GM19372 (cell line): Measurements from ENCODE around the gene FAM216A.
"Not testable (repeated sequence)": the region's sequence is repeated elsewhere in the genome, so short reads cannot be mapped to it uniquely, and the experiment has no call there.

Experiments used
- ATAC-seq: cut with Tn5 transposase; IDR thresholded peaks from one replicate; pipeline ENCODE4 v1.9.1; 2021; ENCODE audit warnings: mild to moderate bottlenecking, low read depth, moderate library complexity; ENCODE audit not compliant: unreplicated experiment

Gene FAM216A

GRCh38 chr12:110468214-110469048 lies at the start of gene FAM216A, which contains the start of gene GPN3:
Gene FAM216A (plus strand): TSS chr12:110468845. CDS start chr12:110468876, 31 bp downstream.
Gene GPN3 (minus strand): TSS chr12:110468257. CDS start chr12:110468203, 54 bp downstream.
- peak; percentile 74 for ATAC-seq

- not testable (repeated sequence) for ATAC-seq
Observed at GRCh38 chr12:110420644-110421043, 48.0 kb upstream of the FAM216A start.

DNA sequence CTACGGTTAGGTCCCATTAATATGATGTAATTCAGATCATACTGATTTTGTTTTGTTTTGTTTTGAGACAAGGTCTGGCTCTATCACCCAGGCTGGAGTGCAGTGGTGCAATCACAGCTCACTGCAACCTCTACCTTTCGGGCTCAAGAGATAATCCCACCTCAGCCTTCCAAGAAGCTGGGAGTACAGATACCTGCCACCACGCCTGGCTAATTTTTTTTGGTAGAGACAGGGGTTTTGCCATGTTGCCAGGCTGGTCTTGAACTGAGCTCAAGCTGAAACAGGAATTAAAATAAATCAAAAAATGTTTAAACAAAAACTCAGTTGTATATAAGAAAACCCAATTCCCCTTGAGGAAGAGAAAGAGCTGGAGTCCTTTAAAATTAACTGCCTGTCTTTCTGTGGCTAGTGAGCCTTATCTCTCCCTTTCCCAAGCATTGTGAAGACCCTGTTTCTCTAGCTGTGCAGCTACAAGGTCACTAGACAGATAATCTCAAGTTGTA lies 47.4 kb upstream of the FAM216A start:
- no peak for ATAC-seq

DNA sequence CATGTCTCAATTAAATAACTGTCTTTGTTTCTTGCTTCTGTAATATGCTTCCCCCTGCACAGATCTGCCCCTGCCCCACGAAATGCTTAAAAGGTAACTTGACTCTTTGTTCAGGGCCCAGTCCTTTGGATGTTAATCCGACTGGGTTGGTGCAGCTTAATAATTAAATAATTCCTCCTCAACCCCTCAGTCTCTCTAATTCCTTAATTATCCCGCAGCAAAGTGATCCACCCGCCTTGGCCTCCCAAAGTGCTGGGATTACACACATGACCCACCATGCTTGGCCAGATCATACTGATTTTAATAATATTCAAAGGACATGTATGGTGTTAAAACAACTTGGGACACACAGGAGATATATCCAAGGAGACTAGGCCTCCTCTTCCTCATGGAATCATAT lies 46.9 kb upstream of the FAM216A start:
- ATAC-seq = no peak

- no peak for ATAC-seq
Observed at GRCh38 chr12:110424237-110424636, 44.4 kb upstream of the FAM216A start.

- no peak for ATAC-seq
Observed at GRCh38 chr12:110426406-110426805, 42.2 kb upstream of the FAM216A start.

DNA sequence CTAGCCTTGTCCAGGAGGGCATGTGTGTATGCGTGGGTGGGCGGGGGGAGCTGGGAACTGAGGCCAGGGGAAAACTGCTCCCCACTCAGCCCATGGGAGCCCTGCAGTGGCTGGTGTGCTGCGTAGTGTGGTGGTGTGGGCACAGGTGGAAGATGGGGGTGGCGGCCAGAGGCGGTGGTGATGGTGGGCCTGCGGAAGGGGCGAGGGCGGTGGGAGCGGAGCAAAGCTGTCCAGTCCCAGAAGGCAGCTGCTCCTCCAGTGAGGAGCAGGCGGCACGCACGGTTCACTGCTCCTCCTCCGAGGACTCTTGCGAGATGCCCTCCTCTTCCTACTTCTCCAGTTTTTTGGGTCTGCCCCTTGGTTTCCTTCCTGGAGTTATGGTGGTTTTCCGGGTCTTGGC lies 39.0 kb upstream of the FAM216A start:
- not testable (repeated sequence) for ATAC-seq

- peak; percentile 11 for ATAC-seq
Observed at GRCh38 chr12:110431957-110432587, 36.6 kb upstream of the FAM216A start.

DNA sequence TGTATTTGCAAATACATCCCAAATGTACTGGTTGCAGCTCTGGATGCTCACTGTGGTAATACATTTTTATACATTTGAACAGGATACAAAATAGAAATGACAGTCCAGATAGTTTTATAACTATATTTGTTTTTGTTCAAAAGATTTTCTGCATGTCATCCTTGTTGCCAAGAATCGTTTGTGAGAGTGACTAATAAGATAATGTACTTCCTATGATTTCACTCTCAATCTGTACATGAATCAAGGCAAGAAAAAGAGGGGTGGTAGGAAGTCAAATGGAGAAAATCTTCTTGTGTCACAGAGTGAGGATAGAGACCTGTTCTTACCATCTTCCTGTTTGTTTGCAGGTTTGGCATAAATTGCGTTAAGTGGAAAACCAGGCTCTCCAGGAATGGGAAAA lies 32.4 kb upstream of the FAM216A start:
- ATAC-seq = no peak

GRCh38 chr12:110444455-110444854 lies 24.2 kb upstream of the FAM216A start:
- no peak for ATAC-seq

DNA sequence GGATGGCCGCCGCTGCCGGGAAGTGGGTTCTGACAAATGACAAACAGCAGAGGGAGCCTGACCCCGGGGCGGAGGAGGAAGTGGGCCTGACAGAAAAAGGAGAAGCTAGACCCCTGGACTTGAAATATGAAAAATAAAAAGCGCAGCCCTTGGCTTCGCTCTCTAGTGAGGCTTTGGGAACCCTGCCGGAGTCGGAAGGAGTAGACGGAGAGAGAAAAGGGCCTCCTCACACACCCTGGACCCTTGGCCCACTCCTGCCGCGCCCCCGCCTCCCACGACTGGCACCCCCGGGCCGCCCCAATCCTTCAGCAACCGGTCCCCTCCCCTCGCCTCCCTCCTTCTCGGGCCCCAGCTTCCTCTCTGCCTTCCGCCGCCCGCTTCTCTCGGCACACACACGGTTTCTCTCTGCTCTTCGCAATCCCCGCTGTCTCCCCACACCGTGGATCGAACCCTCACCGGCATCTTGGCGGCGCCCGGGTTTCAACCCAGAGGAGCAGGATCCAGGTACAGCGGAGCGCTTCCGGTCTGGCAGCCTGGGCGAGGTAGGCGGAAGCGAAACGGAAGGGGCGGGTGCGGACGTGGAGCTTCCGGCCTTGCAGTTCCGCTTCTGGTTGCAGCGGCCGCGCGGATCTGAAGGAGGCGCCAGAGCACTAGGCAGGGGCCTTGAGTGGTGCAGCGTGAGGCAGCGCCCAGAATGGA lies 18.7 kb upstream of the FAM216A start, which contains the start of gene ARPC3:
Gene ARPC3 (minus strand): TSS at position 539 of the 699 bp plus-strand sequence. CDS start 77 bp downstream, at position 462.
- peak; percentile 91 for ATAC-seq

DNA sequence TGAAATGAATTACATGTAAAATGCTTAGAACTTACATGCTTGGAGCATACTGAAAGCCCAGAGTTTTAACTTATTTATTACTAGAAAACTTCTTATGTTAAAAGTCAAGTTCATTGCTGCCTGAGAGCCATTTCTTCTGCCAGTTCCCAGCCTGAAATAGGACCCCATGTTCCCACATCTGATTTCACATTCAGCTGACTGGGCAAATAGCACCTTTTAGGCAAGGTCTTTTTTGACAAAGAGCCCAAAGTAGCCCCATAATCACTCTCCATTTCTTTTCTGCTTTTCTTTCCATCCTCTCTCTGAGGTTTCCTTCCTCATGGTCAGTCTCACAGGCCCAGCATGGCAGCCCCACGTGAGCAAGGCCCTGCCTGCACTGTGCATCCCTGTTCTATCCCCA lies 17.4 kb upstream of the FAM216A start:
- no peak for ATAC-seq

GRCh38 chr12:110453569-110454296 lies 14.9 kb upstream of the FAM216A start:
- no peak for ATAC-seq

DNA sequence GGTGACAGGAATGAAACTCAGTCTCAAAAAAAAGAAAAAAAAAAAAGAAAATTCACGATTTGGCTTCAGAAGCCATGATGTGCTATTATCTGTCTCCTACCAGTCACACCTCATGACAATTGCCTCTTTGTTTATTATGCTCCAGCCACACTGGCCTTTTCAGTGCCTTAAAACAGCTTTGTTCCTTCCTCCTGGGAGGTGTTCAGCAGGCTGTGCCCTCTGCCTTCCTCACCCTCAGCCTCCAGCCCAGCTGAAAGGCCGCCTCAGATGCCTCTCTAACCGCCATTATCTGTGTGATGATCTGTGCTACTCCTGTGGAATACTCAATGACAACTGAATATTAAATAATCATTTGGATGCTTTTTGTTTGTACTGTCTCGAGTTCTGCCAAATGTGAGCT lies 9.9 kb upstream of the FAM216A start:
- ATAC-seq = no peak

DNA sequence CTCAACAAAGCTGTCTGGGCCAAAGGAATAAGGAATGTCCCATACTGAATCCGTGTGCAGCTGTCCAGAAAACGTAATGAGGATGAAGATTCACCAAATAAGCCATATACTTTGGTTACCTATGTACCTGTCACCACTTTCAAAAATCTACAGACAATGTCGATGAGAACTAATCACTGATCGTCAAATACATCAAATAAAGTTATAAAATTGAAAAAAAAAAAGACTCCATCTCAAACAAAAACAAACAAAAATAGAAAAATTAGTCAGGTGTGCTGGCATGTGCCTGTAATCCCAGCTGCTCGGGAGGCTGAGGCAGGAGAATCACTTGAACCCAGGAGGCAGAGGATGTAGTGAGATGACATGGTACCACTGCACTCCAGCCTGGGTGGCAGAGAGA lies 7.5 kb upstream of the FAM216A start:
- not testable (repeated sequence) for ATAC-seq

- no peak for ATAC-seq
Observed at GRCh38 chr12:110465024-110465423, 3.6 kb upstream of the FAM216A start.

DNA sequence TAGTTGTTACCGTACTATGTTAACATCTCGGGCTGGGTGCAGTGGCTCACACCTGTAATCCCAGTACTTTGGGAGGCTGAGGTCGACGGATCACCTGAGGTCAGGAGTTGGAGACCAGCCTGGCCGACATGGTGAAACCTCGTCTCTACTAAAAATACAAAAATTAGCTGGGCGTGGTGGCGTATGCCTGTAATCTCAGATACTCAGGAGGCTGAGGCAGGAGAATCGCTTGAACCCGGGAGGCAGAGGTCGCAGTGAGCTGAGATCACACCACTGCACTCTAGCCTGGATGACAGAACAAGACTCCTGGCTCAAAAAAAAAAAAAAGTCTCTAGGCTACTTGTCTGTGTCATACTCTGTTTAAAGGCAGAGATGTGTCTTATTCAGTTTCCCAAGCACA lies 2.9 kb upstream of the FAM216A start:
- ATAC-seq = not testable (repeated sequence)

DNA sequence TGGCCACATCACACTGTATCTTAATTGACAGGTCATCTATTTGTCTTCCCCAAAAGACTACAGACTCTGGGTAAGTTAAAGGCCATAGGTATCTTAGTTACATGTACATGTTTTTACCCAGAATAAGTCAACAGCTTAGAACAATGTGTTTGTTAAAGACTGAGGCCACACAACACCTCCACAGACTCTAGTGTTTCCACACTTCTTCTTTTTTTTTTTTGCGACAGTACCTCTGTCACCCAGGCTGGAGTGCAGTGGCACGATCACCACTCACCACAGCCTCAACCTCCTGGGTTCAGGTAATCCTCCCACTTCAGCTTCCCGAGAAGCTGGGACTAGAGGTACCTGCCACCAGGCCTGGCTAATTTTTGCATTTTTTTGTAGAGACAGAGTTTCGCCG lies 1.9 kb upstream of the FAM216A start:
- ATAC-seq = no peak

DNA sequence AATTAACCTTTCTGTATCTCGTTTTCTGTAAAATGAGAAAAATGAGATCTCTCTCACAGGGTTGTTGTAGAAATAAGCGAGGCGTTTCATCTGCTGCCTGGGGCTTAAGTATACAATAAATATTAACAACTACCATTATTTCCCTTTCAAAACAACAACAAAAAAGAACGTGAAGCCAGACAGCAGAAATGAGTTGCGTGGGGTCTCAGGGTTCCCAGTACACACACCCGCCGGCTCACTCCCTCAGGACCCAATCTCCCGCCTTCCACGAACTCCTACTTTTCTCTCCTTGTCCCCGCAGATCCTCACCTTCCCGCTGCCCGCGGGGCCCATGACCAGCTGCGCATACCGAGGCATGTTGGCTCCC lies 815 bp upstream of the FAM216A start:
- ATAC-seq = no peak

GRCh38 chr12:110475426-110475825 lies 6.8 kb downstream of the FAM216A start:
- ATAC-seq = no peak
